OCI-M1 (cell line): ENCODE data around the gene FAM216B.
"Not testable (repeated sequence)": the region's sequence is repeated elsewhere in the genome, so short reads cannot be mapped to it uniquely, and the experiment has no call there.

Experiments
- DNase-seq: peaks from one replicate; lab custom pipeline; 2025; lab: John Stamatoyannopoulos, UW

Gene FAM216B

DNA sequence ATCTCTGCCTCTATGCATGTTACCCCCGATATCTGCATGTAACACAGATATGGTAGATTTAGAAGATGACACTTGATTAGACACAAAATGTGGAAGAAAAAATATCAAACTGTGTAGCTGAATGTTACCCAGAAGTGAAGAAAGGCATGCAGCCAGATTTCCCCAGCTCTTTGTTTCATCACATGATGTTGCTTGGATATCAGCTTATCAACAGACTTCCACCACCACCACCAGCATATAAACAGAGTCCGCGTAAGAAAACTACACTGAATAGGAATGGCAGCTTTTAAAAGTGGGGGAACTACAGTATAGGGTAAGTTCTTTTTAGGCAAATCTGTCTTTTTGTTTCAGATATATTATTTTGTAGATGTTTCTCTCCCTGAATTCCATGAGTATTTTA lies at the start of gene FAM216B:
FAM216B (plus strand) TSS at position 233 of the 400 bp plus-strand sequence. CDS start 2,484 bp downstream, outside the sequence.
- DNase-seq = peak; percentile 19

DNA sequence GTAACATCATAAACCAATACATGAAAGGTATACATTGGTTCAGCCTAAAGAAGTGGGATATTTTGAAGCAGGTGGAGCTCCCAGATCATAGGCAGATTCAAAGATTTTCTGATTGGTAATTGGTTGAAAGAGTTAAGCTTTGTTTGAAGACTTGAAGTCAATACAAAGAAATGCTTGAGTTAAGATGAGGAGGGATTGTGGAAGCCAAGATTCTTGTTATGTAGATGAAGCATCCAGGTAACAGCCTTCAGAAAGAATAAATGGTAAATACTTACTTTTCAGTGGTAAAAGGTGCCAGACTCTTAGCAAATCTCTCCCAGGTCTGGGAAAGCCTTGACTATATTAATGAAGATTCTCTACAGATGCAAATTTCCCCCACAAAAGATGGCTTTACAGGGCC lies 49.3 kb upstream of the FAM216B start:
- DNase-seq = no peak

DNA sequence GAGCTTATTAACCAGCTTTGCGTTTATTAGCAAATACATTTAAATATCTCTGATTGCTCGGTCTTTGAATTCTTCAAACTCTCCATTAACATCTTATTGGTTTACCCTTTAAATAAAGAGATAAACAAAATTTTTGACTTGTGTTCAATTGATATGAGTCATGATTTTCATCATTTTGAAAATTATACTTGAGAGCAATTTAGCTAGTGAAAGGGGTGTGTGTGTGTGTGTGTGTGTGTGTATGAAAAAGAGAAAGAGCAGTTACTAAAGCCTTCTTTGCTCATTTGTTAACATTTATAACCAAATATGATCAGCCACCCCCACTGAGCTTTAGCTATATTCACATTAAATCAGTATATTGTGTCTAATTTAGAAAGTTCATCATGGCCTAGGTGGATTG lies 48.3 kb upstream of the FAM216B start:
- DNase-seq = no peak

GRCh38 chr13:42735010-42735409 lies 46.4 kb upstream of the FAM216B start:
- DNase-seq = no peak

GRCh38 chr13:42740753-42741152 lies 40.6 kb upstream of the FAM216B start:
- DNase-seq = peak; percentile 76

DNA sequence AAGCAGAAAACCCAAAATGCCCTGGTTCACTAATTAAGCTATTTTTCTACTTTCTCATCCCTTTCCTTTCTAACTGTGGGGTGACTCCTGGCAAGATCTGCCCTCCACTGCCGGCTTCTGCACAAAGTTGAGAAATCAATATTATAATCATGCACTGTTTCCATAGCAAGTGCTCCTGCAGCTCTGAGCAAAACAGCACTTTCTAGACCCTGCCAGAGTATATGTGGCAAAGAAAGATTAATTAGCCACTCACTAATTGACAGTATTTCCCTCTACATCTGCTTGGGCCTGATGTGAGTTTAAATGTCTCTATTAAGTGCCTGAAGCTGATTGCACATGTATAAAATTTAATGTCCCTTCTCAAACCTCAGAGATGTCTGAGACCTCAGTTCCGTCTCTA lies 39.5 kb upstream of the FAM216B start:
- DNase-seq = no peak

- peak; percentile 78 for DNase-seq
Observed at GRCh38 chr13:42745655-42746054, 35.7 kb upstream of the FAM216B start.

DNA sequence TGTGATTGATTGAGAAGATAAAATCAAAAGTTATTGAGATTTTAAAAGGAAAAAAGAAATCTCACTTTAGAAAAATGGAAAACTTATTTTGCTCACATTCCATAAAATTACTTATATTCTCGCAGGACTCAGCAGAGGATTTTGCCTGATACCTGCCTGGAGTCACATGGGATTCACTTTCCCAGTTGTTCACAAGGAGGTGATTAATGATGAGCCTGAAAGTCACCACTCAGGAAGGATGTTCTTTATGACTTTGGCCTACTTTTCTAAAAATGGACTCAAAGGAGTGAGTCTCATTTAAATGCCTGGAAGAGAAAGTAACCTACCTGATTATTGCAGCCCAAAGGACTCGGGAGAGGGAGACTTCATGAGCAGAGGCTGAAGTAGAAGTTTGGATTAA lies 34.5 kb upstream of the FAM216B start:
- DNase-seq = no peak

- no peak for DNase-seq
Observed at GRCh38 chr13:42747399-42747873, 33.9 kb upstream of the FAM216B start.

- DNase-seq = no peak
Observed at GRCh38 chr13:42750794-42751193, 30.6 kb upstream of the FAM216B start.

- DNase-seq = no peak
Observed at GRCh38 chr13:42751693-42752092, 29.7 kb upstream of the FAM216B start.

DNA sequence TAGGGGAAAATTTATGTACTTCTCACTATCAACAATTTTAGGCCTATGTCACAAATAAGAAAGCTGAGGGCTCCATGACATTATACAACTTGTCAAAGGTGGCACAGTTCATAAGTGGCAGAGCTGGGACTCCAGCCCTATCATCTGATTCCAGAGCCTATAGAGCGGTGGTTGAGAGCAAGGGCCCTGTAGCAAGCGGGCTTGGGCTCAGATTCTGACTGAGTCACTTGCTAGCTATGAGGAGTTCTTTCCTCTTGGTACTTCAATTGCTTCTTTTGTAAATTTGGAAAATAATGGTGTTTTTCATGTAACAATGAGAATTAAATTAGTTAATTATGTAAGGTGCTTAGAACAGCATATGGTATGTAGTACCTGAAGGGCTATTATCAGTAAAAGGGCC lies 28.7 kb upstream of the FAM216B start:
- DNase-seq = no peak

- DNase-seq = no peak
Observed at GRCh38 chr13:42753697-42754096, 27.7 kb upstream of the FAM216B start.

- no peak for DNase-seq
Observed at GRCh38 chr13:42754801-42755510, 26.4 kb upstream of the FAM216B start.

GRCh38 chr13:42757678-42758420 lies 23.5 kb upstream of the FAM216B start:
- no peak for DNase-seq

DNA sequence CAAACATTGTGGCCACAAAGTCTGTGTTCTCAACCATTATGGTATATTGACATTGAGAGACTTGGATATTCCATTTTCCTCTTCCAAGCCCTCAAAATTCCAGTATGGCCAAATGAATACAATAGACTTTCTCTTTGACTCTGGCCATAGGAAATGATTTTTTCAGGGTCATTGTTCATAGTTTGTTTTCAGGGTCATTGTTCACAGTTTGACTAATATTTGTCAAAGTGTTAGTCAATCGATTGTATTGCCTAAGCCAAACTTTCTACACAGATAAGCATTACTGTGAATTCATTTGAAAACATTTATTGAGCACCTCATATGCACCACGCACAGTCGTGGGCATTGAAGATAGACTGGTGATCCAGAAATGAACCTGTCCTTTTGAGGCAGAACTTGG lies 22.9 kb upstream of the FAM216B start:
- DNase-seq = no peak

GRCh38 chr13:42760951-42761350 lies 20.4 kb upstream of the FAM216B start:
- no peak for DNase-seq

- no peak for DNase-seq
Observed at GRCh38 chr13:42762251-42762650, 19.1 kb upstream of the FAM216B start.

DNA sequence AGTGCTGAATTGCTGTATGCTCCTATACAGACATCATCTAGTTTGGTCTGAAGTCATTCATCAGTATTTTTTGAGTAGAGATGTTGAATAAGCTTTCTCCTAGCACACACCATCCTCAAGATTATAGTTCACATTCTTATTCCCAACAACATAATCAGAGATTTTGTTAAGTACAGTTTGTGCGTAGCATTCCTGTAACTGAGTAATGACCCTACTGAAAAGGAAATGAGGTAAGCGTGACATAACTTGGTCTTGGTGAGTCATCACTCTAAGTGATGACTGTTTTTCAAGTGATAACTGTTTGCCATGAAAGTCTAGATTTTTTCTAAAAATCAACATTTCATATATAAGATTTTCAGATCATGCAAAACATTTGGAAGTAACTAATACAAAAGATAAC lies 18.5 kb upstream of the FAM216B start:
- no peak for DNase-seq

GRCh38 chr13:42766016-42766415 lies 15.4 kb upstream of the FAM216B start:
- DNase-seq = no peak

DNA sequence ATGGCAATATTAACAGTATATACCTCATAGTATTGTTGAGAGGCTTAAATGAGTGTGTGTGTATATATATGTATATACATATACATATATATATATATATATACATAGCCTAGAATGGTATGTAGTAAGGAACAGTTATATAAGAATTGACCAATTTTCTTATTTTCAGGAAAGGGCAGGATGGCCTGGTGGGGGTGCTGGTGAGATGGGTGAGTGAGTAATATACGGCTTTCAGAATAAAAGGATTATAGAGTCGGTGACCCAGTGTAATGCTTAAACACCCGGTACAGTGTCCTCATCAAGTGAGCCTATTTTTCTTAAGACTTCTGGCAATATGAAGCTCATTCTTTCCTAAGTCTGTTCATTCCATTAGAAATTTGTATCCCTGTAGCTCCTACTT lies 11.7 kb upstream of the FAM216B start:
- peak; percentile 15 for DNase-seq

DNA sequence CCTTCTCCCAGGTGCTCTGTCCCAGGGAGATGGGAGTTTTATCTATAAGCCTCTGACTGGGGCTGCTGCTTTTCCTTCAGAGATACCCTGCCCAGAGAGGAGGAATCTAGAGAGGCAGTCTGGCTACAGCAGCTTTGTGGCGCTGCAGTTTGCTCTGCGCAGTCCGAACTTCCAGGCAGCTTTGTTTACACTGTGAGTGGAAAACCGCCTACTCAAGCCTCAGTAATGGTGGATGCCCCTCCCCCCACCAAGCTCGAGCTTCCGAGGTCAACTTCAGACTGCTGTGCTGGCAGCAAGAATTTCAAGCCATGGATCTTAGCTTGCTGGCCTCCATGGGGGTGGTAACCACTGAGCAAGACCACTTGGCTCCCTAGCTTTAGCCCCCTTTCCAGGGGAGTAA lies 4.8 kb upstream of the FAM216B start:
- not testable (repeated sequence) for DNase-seq

DNA sequence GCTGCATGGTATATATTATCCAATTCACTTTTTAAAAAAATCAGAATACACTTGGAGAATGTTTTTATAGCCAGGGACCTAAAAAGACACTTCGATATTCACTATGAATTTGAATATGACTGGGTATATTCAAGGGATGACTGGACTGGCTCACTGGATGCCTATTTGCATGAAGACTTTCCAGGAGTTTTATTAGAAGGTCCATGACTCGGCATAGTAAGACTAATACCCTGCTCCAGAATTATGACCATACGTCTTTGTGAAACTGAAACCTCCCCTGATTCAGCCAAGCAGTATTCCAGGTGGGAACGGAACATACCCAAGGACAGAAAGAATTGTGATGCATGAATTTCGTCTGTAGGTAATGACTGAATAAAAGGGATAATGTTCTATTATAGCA lies 3.9 kb upstream of the FAM216B start:
- DNase-seq = no peak
